NCI-H446 treated with DMSO at 0.1 percent for 48 hours (cell line): ENCODE data around the gene LRRC4C.
A peak's percentile ranks its signal among the peaks of the same experiment; 100 is the strongest.
"Not testable (repeated sequence)": the region's sequence is repeated elsewhere in the genome, so short reads cannot be mapped to it uniquely, and the experiment has no call there.

Experiments
- DNase-seq: peaks from one replicate; lab custom pipeline; 2025; lab: John Stamatoyannopoulos, UW

Gene LRRC4C

DNA sequence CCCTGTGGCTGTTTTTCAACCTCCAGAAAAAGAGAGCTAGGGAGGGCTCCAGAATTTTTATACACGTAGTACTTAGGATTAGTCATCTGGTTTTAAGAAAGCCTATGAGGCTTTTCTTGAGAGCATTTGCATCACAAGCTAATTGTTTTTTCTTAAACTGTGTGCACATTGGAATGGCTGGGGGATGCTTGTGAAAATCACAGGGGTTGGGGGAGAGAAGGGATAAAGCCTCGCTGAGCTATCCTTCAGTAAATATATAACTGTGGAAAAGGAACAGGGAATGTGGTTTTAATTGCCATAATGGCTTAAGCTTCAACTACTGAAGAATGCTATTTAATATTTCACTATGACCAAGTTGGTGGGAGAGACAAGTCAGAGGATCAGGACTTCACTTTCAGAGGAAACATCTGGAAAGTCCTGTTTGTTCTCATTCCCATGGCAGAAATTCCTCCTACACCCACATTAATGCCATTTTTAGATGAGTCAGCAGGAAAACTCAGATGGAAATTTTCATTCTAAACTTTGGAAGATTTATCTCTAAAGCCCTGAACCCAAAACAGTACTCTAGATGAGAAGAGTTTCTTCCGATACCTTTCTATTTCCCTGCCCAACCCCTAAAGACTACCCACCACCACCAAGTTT is 591.3 kb downstream of the LRRC4C start:
- DNase-seq: no peak

GRCh38 chr11:40857754-40858153 is 601.7 kb downstream of the LRRC4C start:
- DNase-seq: not testable (repeated sequence)

GRCh38 chr11:40842750-40843339 is 616.6 kb downstream of the LRRC4C start:
- no peak for DNase-seq

GRCh38 chr11:40841231-40841630 is 618.2 kb downstream of the LRRC4C start:
- no peak for DNase-seq

GRCh38 chr11:40838181-40838683 is 621.2 kb downstream of the LRRC4C start:
- DNase-seq: no peak

GRCh38 chr11:40827116-40827515 is 632.3 kb downstream of the LRRC4C start:
- no peak for DNase-seq

- DNase-seq: no peak
Observed at GRCh38 chr11:40826601-40827000, 632.9 kb downstream of the LRRC4C start.

DNA sequence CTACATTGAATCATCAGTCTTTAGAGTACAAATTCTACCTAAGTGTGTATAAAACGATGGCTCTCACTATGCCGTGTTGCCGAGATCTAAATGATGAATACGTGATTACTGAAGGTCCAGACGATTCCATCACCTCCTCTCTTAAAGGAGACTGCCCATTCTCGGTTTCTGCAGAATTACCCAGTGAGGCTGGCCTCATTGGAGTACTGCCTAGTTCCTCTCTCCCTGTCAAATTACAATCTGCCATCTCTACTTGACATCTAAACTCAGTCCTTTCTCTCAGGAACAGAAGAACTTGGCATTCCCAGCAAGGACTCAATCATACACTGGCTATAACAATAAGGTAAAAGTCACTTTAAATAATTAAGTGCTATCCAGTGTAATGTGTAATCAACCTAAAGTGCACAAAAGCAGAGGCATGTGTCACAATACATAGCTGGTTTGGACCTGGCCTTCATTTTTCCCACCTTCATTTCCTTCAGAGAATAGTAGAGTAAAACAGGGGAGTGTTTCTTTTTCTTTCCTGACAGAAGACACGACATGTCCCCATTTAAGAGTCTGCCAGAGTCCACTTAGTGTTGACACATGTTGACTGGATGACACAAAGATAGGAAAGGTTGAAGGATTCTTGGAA is 634.1 kb downstream of the LRRC4C start:
- no peak for DNase-seq

GRCh38 chr11:40819230-40819629 is 640.2 kb downstream of the LRRC4C start:
- no peak for DNase-seq

DNA sequence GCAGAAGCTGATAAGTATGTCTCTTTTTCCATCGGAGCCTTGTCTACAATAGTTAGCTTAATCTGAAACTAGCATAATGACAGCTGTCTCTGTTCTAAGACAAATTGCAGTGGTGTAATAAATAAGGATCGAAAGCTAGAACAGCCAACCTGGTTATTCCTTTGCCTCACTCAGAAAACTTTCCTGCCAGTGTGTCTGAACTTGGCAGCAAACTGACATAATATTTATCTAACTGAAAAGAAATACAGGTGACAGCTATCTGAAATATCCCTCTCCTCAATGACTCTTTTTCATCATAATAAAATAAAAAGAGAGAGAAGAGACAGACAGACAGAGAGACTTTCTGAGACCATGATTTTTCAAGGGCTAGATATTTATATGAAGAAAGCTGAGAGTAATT is 642.5 kb downstream of the LRRC4C start:
- no peak for DNase-seq

GRCh38 chr11:40797981-40798380 is 661.5 kb downstream of the LRRC4C start:
- no peak for DNase-seq

- DNase-seq: no peak
Observed at GRCh38 chr11:40787224-40787623, 672.2 kb downstream of the LRRC4C start.

DNA sequence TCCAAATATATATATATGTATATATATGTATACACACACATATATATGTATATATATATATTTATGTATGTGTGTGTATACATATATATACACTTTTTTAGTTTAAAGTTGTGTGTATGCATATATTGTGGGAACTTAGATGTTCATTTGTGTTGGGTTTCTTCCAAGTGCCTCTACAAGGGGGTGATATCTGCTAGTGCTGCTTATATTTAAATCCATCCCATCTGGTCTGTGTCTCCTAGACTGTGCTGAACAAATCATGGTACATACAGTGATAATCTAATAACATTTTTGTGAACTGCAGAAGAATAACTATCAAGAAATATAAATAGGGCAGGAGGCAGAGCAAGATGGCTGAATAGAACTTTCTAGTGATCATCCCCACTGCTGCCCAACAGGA is 696.4 kb downstream of the LRRC4C start:
- no peak for DNase-seq

GRCh38 chr11:40759341-40759740 is 700.1 kb downstream of the LRRC4C start:
- no peak for DNase-seq

GRCh38 chr11:40754297-40754696 is 705.2 kb downstream of the LRRC4C start:
- no peak for DNase-seq

DNA sequence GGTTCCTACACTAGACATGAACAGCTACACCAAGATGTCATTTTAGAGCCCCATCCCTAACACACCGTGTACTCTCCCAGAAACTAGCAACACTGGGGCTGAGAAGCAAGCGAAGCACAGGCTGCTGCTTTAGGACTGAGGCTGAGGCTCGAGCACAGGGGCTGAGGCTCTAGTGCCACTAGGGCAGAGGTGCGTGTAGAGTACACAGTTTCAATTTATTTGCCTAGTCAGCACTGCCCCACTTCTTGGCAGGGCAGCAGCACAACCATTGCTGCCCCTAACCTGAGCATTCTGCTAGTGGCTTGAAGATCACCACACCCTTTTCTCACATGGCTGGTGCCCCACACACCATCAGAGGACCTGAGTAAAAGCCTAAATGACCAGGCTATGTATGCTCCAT is 713.2 kb downstream of the LRRC4C start:
- DNase-seq: no peak

- peak; percentile 75 for DNase-seq
Observed at GRCh38 chr11:40732132-40732531, 727.3 kb downstream of the LRRC4C start.

DNA sequence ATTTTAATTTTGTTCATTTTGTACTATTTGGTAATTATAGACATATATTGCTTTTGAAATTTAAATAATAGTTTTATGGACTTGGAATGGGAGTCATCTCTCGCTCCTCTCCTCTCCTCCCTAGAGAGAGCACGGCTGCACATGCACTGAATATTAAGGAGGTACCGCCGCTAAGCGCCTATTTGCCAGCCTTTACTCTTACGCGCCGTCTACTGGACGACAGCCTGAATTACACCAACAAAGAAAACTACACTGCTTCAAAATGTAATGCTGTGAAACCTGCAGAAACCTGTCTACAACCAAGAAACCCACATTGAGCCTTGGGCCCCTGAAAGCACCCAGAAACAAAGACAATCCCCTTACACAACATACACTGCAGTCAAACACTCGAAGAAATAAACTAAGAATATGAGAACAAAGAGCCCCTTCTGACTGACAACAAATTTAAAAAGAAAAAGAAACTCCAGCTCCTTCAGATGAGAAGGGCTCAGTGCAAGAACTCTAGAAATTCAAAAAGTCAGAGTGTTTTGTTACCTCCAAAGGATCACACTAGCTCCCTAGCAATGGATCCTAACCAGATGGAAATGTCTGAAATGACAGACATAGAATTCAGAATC is 737.2 kb downstream of the LRRC4C start:
- DNase-seq: no peak

DNA sequence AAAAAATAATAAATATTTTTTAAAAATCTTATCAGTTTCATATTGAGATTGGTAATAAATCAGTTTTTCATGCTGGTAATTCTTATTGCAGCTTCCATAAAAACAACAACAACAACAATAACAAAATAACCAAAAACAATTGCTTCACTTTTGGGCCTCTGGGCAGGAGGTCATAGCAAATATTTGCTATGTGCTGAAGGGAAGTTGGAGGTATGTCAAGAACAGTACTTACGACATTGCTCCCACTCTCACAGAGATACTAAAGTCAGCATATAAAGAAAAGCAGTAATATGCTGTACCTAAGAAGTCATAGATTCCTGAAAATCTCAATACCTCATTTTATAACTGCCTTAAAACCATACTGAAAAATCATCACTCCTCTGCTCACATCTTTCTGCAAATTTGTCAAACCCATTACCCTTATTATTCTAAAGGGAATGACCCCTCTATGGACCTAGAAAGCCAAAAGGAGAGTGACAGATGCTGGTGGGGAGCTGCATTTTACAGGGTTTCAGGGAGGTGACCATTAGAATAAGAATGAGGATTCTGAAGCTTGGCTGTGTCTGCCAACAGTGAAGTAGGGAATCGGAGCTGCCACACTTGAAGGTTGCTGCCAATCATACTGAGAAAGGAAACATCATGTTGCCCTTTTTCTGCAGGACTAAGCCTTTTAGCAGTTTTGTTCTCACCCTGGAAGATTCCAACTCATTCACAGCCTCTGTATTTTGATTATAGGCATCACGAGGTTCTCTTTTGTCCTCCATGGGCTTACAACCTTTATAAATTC is 742.9 kb downstream of the LRRC4C start:
- no peak for DNase-seq

DNA sequence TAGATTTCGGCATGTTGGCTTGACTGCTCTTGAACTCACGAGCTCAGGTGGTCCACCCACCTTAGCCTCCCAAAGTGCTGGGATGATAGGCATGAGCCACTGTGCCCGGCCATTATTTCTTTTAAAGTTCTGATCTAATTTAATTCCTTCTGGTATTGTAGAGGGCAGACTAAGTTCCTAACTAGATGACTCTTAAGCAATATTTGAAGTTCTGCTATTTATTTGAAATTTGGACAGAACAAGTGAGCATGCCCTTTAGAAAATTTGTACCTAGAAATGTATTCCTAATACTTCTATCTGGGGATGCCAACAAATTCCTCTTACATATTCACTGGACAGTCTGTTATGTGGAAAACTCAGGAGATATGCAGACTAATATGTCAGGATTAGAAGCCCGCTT is 746.4 kb downstream of the LRRC4C start:
- DNase-seq: no peak

- no peak for DNase-seq
Observed at GRCh38 chr11:40701027-40701426, 758.4 kb downstream of the LRRC4C start.

- DNase-seq: no peak
Observed at GRCh38 chr11:40689823-40690222, 769.6 kb downstream of the LRRC4C start.
